SIG-M5 treated with dmso at 0.1 percent for 504 hours (cell line): ENCODE data around the gene PDS5B.
"Not testable (repeated sequence)": the region's sequence is repeated elsewhere in the genome, so short reads cannot be mapped to it uniquely, and the experiment has no call there.

Source experiments
- DNase-seq: peaks from one replicate; lab custom pipeline; 2025; ENCODE audit not compliant: unreplicated experiment; lab: John Stamatoyannopoulos, UW

Gene PDS5B

DNA sequence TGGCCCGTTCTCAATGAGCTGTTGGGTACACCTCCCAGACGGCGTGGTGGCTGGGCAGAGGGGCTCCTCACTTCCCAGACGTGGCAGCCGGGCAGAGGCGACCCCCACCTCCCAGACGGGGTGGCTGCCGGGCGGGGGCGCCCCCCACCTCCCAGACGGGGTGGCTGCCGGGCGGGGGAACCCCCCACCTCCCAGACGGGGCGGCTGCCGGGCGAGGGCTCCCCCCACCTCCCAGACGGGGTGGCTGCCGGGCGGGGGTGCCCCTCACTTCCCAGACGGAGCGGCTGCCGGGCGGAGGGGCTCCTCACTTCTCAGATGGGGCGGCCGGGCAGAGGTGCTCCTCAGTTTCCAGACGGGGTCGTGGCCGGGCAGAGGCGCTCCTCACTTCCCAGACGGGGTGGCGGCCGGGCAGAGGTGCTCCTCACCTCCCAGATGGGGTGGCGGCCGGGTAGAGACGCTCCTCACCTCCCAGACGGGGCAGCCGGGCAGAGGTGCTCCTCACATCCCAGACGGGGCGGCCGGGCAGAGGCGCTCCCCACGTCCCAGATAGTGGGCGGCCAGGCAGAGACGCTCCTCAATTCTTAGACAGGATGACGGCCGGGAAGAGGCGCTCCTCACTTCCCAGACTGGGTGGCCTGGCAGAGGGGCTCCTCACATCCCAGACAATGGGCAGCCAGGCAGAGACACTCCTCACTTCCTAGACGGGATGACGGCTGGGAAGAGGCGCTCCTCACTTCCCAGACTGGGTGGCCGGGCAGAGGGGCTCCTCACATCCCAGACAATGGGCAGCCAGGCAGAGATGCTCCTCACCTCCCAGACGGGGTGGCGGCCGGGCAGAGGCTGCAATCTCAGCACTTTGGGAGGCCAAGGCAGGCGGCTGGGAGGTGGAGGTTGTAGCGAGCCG lies 135.1 kb downstream of the PDS5B start:
- DNase-seq, result not testable (repeated sequence)

DNA sequence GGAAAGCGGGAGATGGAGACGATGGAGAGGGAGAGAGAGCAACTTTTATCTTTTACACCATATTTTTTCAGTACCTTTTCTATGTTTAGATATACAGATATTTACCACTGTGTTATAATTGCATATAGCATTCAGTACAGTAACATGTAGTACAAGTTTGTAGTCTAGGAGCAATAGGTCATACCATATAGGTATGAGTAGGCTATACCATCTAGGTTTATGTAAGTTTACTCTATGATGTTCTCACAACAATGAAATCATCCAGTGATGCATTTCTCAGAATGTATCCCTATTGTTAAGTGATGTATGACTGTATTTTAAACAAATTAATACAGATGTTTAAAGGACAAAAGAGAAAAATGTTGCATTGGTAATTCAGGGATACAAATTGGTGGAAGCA lies 136.1 kb downstream of the PDS5B start:
- DNase-seq, result no peak

GRCh38 chr13:32723987-32724386 lies 137.7 kb downstream of the PDS5B start:
- no peak for DNase-seq

GRCh38 chr13:32726374-32727037 lies 140.3 kb downstream of the PDS5B start:
- peak; percentile 49 for DNase-seq

GRCh38 chr13:32728327-32728726 lies 142.1 kb downstream of the PDS5B start:
- DNase-seq, result no peak

- DNase-seq, result not testable (repeated sequence)
Measured at GRCh38 chr13:32729097-32729496, 142.8 kb downstream of the PDS5B start.

- DNase-seq, result no peak
Measured at GRCh38 chr13:32731074-32731473, 144.8 kb downstream of the PDS5B start.

GRCh38 chr13:32731576-32731975 lies 145.3 kb downstream of the PDS5B start:
- DNase-seq, result no peak

DNA sequence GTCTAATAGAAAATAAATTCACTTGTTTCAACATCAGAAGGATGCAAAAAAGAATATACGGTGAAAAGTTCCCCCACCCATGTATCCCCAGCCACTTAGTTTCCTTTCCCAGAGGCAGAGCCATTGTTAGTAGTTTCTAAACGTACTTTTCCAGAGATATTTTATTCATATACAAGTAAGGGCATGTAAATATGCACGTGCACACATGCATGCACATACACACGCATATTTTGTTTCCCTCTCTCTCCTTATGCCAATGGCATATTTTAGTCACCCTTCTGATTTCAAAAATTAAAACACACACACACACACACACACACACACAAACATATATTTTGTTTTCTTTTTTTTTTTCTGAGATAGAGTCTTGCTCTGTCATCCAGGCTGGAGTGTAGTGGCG lies 147.4 kb downstream of the PDS5B start:
- DNase-seq, result no peak

DNA sequence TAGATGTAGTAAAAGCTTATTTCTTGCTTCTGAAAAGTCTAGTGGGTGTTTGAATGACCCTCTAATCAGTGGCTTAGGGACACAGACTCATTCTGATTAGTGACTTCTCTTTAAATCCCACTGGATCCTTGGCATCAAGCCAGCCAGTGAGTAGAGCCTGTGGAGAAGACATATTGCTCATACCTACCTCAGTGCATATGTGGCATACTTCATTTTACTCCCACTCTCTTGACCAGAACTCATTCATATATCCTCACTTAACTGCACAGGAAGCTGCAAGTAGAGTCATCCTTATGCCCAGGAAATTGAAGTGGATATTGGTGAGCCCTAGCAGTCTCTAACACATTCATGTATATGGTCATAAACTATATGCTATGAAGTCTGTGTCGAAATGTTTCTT lies 148.3 kb downstream of the PDS5B start:
- no peak for DNase-seq

DNA sequence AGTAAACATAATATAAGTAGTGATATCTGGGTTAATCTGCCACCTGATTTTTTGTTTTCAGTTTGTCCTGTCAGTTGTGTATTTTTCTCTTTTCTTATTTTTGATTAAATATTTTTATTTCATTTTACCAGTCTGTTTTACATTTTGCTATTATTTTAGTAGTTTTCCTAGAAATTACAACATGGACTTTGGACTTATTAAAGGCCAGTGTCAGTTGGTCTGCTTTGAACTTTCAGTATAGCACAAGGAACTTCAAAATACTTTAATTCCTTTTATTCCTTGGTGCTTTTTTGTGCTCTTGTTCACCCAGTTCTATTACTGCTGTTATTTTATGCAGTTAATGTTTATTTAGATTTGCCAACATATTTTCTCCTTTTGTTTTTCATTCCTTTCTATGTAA lies 149.6 kb downstream of the PDS5B start:
- no peak for DNase-seq

GRCh38 chr13:32736648-32737047 lies 150.4 kb downstream of the PDS5B start:
- DNase-seq, result no peak

GRCh38 chr13:32737111-32737571 lies 150.9 kb downstream of the PDS5B start:
- DNase-seq, result no peak

- DNase-seq, result no peak
Measured at GRCh38 chr13:32737679-32738078, 151.4 kb downstream of the PDS5B start.

- no peak for DNase-seq
Measured at GRCh38 chr13:32745509-32745908, 159.3 kb downstream of the PDS5B start.

DNA sequence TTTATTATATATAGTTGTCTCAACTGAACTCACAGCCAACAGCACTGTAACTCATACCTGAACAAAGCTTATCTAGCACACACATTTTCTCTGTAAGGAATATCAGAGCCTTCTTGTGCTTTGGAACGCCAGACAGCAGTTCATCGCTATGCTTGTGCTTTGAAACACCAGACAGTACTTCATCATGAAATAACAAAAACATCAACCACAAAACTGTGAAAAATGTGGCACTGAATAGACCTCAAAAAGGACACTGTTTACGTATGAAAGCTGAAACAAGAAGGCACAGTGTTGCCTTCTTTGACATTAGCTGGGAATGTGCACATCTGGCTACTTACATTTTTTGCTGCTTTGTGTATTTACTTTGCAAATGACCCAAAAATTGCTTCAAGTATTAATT lies 160.2 kb downstream of the PDS5B start:
- DNase-seq, result no peak

GRCh38 chr13:32748305-32748704 lies 162.1 kb downstream of the PDS5B start:
- DNase-seq, result no peak

- no peak for DNase-seq
Measured at GRCh38 chr13:32751340-32751739, 165.1 kb downstream of the PDS5B start.

DNA sequence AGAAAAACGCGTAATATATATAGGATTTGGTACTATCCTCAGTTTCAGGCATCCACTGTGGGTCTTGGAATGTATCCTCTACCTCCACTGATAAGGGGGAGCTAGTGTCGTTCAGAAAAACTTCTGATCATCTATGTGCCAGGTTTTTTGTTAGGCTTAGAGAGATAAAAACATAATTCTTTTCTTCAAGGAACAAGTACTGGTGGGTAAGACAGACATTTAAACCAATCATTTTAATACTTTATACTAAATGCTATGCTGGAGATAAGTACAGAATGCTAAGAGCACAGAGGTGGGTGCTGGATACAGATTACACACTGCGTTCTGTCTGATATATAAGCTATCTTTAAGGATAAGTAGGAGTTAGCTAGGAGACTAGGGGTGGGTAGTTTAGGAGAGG lies 166.1 kb downstream of the PDS5B start:
- DNase-seq, result no peak

DNA sequence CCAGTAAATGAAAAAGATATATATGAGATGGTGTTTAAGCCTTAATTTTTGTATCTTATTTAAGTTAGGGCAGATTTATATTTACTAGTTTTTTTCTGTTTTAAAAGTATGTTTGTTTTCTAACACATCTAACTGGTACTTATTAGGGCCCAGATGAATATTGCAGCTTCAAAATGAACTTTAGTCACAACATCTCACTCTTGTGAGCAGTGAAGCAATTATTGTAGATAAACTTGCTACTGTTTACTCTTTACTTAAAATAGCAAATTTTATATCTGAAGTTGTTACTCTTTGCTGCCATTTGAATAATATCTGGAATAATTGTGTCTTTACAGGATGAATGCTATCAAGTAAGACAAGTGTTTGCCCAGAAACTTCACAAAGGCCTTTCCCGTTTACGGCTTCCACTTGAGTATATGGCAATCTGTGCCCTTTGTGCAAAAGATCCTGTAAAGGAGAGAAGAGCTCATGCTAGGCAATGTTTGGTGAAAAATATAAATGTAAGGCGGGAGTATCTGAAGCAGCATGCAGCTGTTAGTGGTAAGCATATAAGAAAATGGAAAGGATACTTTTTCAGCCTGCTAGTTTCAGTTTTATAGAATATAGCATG lies 166.8 kb downstream of the PDS5B start:
- no peak for DNase-seq

DNA sequence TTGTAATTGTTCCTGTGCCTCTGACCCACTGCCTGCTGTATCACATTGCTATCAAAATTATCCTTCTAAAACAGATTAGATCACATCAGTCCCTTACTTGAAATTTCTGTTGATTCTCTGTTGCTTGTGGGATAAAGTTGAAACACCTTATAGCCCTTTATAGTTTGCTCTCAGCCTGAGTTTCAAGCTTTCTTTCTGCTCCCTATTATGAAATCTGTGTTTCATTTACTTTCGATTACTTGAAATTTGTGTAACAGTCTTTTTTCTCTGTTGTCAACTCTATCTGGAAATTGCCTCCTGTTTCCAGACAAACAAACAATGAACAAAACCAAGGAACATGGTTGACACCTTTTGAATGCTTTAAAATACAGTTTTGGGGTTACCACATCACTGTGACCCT lies 167.9 kb downstream of the PDS5B start:
- DNase-seq, result no peak

DNA sequence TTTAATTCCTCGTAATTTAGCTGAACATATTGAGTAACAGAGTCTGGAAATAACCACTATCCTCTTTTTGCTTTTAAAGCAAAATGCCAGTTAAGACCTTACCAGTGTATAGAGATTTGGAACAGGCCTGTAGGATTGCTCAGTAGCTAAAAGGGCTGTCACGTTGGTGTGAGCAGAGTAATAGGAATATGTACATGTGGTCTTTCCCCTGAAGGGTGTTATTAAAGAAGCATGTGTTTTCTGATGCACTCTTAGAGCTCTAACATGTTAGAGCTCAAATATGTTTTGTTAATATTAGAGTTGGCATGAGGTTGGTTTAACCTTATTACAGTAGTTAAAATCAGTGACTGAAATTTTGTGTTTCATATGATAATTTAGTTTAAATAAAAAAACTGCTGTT lies 172.9 kb downstream of the PDS5B start:
- DNase-seq, result no peak
